HEK293 (cell line): ENCODE measurements around the gene OR2F2.
A peak's percentile ranks its signal among the peaks of the same experiment; 100 is the strongest.

Experiments used
- CTCF ChIA-PET: fragments of 350-600 bp; formaldehyde crosslinking; extraction: SDS; loops from one replicate; lab custom pipeline; 2021; ENCODE audit warnings: antibody characterized with exemption; lab: Yijun Ruan, JAX
- POLR2A ChIA-PET: fragments of 300-600 bp; formaldehyde crosslinking; extraction: SDS; loops from one replicate; lab custom pipeline; 2020; ENCODE audit warnings: antibody characterized with exemption, inconsistent platforms; lab: Yijun Ruan, JAX
- H3K27ac ChIP-seq: fragments of 200-500 bp; sonication (Bioruptor generic); 2 replicates; pipeline ENCODE4 v1.5.1; 2014; ENCODE audit warnings: low read depth, low read length, control low read depth, inconsistent platforms; ENCODE audit errors: extremely low read depth
- H3K36me3 ChIP-seq, 2 experiments: fragments of 200-500 bp in 1 of 2; sonication (Bioruptor generic) in 1 of 2; 1 replicate in 1 of 2; 2 replicates in 1 of 2; pipeline ENCODE4 v1.5.1; 2014 to 2017; ENCODE audit warnings: inconsistent platforms in 2 of 2, low read length in 2 of 2; ENCODE audit not compliant: control insufficient read depth in 2 of 2, insufficient read depth in 1 of 2
- H3K4me1 ChIP-seq: fragments of 200-500 bp; sonication (Bioruptor generic); 2 replicates; pipeline ENCODE4 v1.5.1; 2014; ENCODE audit warnings: mild to moderate bottlenecking, low read length, inconsistent platforms; ENCODE audit not compliant: control insufficient read depth, insufficient read depth
- H3K4me3 ChIP-seq: 2 replicates; pipeline ENCODE4 v1.5.1; 2011; ENCODE audit warnings: low read depth, mild to moderate bottlenecking, control low read depth, low read length, moderate library complexity
- H3K9me3 ChIP-seq: fragments of 200-500 bp; sonication (Bioruptor generic); 2 replicates; pipeline ENCODE4 v1.5.1; 2014; ENCODE audit warnings: low read depth, low read length, inconsistent platforms; ENCODE audit not compliant: control insufficient read depth, insufficient read depth
- GLI4 ChIP-seq: fragments of 450-650 bp; formaldehyde crosslinking; IDR thresholded peaks from 2 replicates; pipeline ENCODE4 v1.5.1; 2016; ENCODE audit warnings: missing biosample characterization, missing genetic modification characterization
- GLIS1 ChIP-seq: fragments of 450-650 bp; formaldehyde crosslinking; IDR thresholded peaks from 2 replicates; pipeline ENCODE4 v1.5.1; 2016; ENCODE audit warnings: missing biosample characterization, missing genetic modification characterization
- IKZF3 ChIP-seq: fragments of 450-650 bp; IDR thresholded peaks from 2 replicates; pipeline ENCODE4 v1.5.0; 2018; ENCODE audit warnings: missing biosample characterization, mild to moderate bottlenecking, missing genetic modification characterization, moderate library complexity
- PRDM4 ChIP-seq: fragments of 450-650 bp; formaldehyde crosslinking; IDR thresholded peaks from 2 replicates; pipeline ENCODE4 v1.5.1; 2017; ENCODE audit warnings: missing biosample characterization, missing genetic modification characterization
- ZNF138 ChIP-seq: fragments of 450-650 bp; formaldehyde crosslinking; IDR thresholded peaks from 2 replicates; pipeline ENCODE4 v1.5.1; 2016; ENCODE audit warnings: missing biosample characterization, missing genetic modification characterization, borderline replicate concordance
- ZNF280D ChIP-seq: fragments of 450-650 bp; formaldehyde crosslinking; IDR thresholded peaks from 2 replicates; pipeline ENCODE4 v1.5.1; 2016; ENCODE audit warnings: missing biosample characterization, missing genetic modification characterization
- ZNF302 ChIP-seq: fragments of 450-650 bp; formaldehyde crosslinking; IDR thresholded peaks from 2 replicates; pipeline ENCODE4 v1.5.1; 2016; ENCODE audit warnings: missing biosample characterization, missing genetic modification characterization, low read depth
- ZNF341 ChIP-seq: fragments of 450-650 bp; formaldehyde crosslinking; IDR thresholded peaks from 2 replicates; pipeline ENCODE4; 2016; ENCODE audit warnings: low read depth, missing biosample characterization, missing genetic modification characterization
- ZNF394 ChIP-seq: fragments of 450-650 bp; formaldehyde crosslinking; IDR thresholded peaks from 2 replicates; pipeline ENCODE4 v1.5.1; 2016; ENCODE audit warnings: missing biosample characterization, missing genetic modification characterization, mild to moderate bottlenecking, moderate library complexity, borderline replicate concordance
- ZNF423 ChIP-seq: fragments of 450-650 bp; formaldehyde crosslinking; IDR thresholded peaks from 2 replicates; pipeline ENCODE4 v1.5.1; 2016; ENCODE audit warnings: missing biosample characterization, missing genetic modification characterization
- ZNF449 ChIP-seq: fragments of 450-650 bp; formaldehyde crosslinking; IDR thresholded peaks from 2 replicates; pipeline ENCODE4 v1.5.1; 2017; ENCODE audit warnings: missing biosample characterization, mild to moderate bottlenecking, missing genetic modification characterization, moderate library complexity
- ZNF501 ChIP-seq: fragments of 450-650 bp; formaldehyde crosslinking; IDR thresholded peaks from 2 replicates; pipeline ENCODE4 v1.5.1; 2016; ENCODE audit warnings: missing biosample characterization, missing genetic modification characterization
- ZNF513 ChIP-seq: fragments of 450-650 bp; IDR thresholded peaks from 2 replicates; pipeline ENCODE4 v1.5.1; 2018; ENCODE audit warnings: missing biosample characterization, missing genetic modification characterization
- ZNF600 ChIP-seq: fragments of 450-650 bp; formaldehyde crosslinking; IDR thresholded peaks from 2 replicates; pipeline ENCODE4 v1.5.1; 2016; ENCODE audit warnings: missing biosample characterization, missing genetic modification characterization
- ZNF610 ChIP-seq: fragments of 450-650 bp; formaldehyde crosslinking; IDR thresholded peaks from 2 replicates; pipeline ENCODE4 v1.5.1; 2016; ENCODE audit warnings: missing biosample characterization, missing genetic modification characterization, borderline replicate concordance
- ZNF621 ChIP-seq: fragments of 450-650 bp; formaldehyde crosslinking; IDR thresholded peaks from 2 replicates; pipeline ENCODE4 v1.5.1; 2017; ENCODE audit warnings: missing biosample characterization, missing genetic modification characterization
- ZNF654 ChIP-seq: fragments of 450-650 bp; formaldehyde crosslinking; IDR thresholded peaks from 2 replicates; pipeline ENCODE4 v1.5.1; 2016; ENCODE audit warnings: low read depth, missing biosample characterization, missing genetic modification characterization
- ZNF792 ChIP-seq: fragments of 450-650 bp; formaldehyde crosslinking; IDR thresholded peaks from 2 replicates; pipeline ENCODE4 v1.5.1; 2016; ENCODE audit warnings: missing biosample characterization, missing genetic modification characterization
- ZNF843 ChIP-seq: fragments of 450-650 bp; formaldehyde crosslinking; IDR thresholded peaks from 2 replicates; pipeline ENCODE4 v1.5.1; 2016; ENCODE audit warnings: missing biosample characterization, missing genetic modification characterization

OR2F2 gene

GRCh38 chr7:143901668-143902331 is 33.2 kb upstream of the OR2F2 start, which contains the start of gene TCAF1 (continued):
- TF ChIP-seq ZNF423 (tag by site-specific recombination): peak; percentile 26; the same call in 1 of the 2 replicates
- TF ChIP-seq IKZF3 (tag by site-specific recombination): peak; percentile 92
- TF ChIP-seq ZNF843: 0 out of 2 replicates have a peak, but pooled peaks have one; percentile 10
- TF ChIP-seq ZNF449 (tag by site-specific recombination): no peak
- TF ChIP-seq ZNF654 (tag by site-specific recombination): no peak
- no peak for TF ChIP-seq ZNF302
- TF ChIP-seq ZNF394 (tag by site-specific recombination): peak; percentile 79
- no peak for TF ChIP-seq ZNF280D (tag by site-specific recombination)
- 0 out of 2 replicates have a peak, but pooled peaks have one; percentile 37 for TF ChIP-seq ZNF792 (tag by site-specific recombination)
- 0 out of 2 replicates have a peak, but pooled peaks have one; percentile 31 for TF ChIP-seq ZNF610
- peak; percentile 94 for TF ChIP-seq ZNF341
- peak; percentile 51; the same call in 1 of the 2 replicates for TF ChIP-seq ZNF600 (tag by site-specific recombination)
- TF ChIP-seq ZNF501: peak; percentile 91; the same call in 1 of the 2 replicates
- peak; percentile 73 for TF ChIP-seq GLIS1 (tag by site-specific recombination)
- TF ChIP-seq, all 188 proteins: peak for 55

- CTCF ChIA-PET: interaction anchor here (0.7 to 3.0 kb wide), 5 partner anchors 9 to 78 kb away, joined by 3 to 14 read pairs (median 5); partner anchors contain the start of gene OR2F1
- Histone ChIP-seq H3K36me3 (peaks cover 0 to 5% of the 10 kb centered on the region in 2 experiments; a peak in 1 of 3 replicates), H3K4me1 (peaks cover 6% of the 10 kb centered on the region; the same call in 1 of the 2 replicates), H3K27ac (peak overlapping the region; percentile 80; the same call in 1 of the 2 replicates), H3K9me3 (no peaks in the 10 kb centered on the region), H3K4me3 (no peak overlapping the region)
- POLR2A ChIA-PET: interaction anchor here (0.7 to 2.4 kb wide), 13 partner anchors 9 to 536 kb away, joined by 3 to 30 read pairs (median 6); no protein-coding TSS in a partner anchor
- TF ChIP-seq PRDM4 (tag by site-specific recombination) (no peak), ZNF138 (no peak), ZNF513 (tag by site-specific recombination) (no peak), GLI4 (tag by site-specific recombination) (no peak), ZNF621 (tag by site-specific recombination) (no peak)
These were observed 32.6 kb upstream of the OR2F2 start for GRCh38 chr7:143902332-143902899.
